Prostate gland (tissue), 2 donors: ENCODE data around the gene MYCBP2. TPM values are rescaled to one million over a fixed set of nuclear protein-coding genes. Genes with fewer than 3 reads are reported as not detected.
"Not testable (repeated sequence)": the region's sequence is repeated elsewhere in the genome, so short reads cannot be mapped to it uniquely, and the experiment has no call there.

Source experiments
- DNase-seq: peaks from one replicate; pipeline ENCODE4 v3.0.0-alpha.2; 2019; ENCODE audit warnings: low spot score
- H3K27ac ChIP-seq, 2 donors: fragments of 200-600 bp; sonication (generic); 2 replicates each; pipeline ENCODE4 v1.5.1; 2017 to 2019
- H3K27me3 ChIP-seq: fragments of 200-600 bp; sonication (generic); replicated peaks from 2 replicates; pipeline ENCODE4 v1.5.1; 2019; ENCODE audit not compliant: insufficient read depth
- H3K36me3 ChIP-seq, 2 donors: fragments of 200-600 bp; sonication (generic); 1 replicate in 1 of 2; 2 replicates in 1 of 2; pipeline versions ENCODE4 v1.5.1 to v1.8.1; 2017 to 2019
- H3K4me1 ChIP-seq: fragments of 200-600 bp; sonication (generic); replicated peaks from 2 replicates; pipeline ENCODE4 v1.5.1; 2019
- H3K4me3 ChIP-seq, 2 donors: fragments of 200-600 bp; sonication (generic); 2 replicates each; pipeline ENCODE4 v1.5.1; 2017 to 2019
- H3K9me3 ChIP-seq: fragments of 200-600 bp; sonication (generic); 2 replicates; pipeline ENCODE4 v1.5.1; 2017
- CTCF ChIP-seq, 4 experiments: fragments of 200-600 bp in 2 of 4; fragments of 450-650 bp in 2 of 4; sonication (generic) in 2 of 4; IDR thresholded peaks; 1 replicate in 3 of 4; 2 replicates in 1 of 4; pipeline ENCODE4 v1.5.1; 2016 to 2019; ENCODE audit warnings: antibody characterized with exemption in 4 of 4, mild to moderate bottlenecking in 2 of 4, moderate library complexity in 2 of 4
- POLR2A ChIP-seq: fragments of 450-650 bp; IDR thresholded peaks from one replicate; pipeline ENCODE4 v1.6.1; 2016; ENCODE audit warnings: antibody characterized with exemption, mild to moderate bottlenecking
- POLR2AphosphoS5 ChIP-seq: sonication (generic); formaldehyde crosslinking; IDR thresholded peaks from one replicate; pipeline ENCODE4 v1.6.1; 2017; ENCODE audit warnings: antibody characterized with exemption
- WGBS: methylation state at CpG from one replicate; pipeline ENCODE4 v1.1.5; 2018; 5-methylcytosine and 5-hydroxymethylcytosine counted together
- intact Hi-C: fragments of 100-400 bp; cut with DNase I; formaldehyde crosslinking; loops from one replicate; pipeline ENCODE4 v1.14.2; 2022
- total RNA-seq, 2 donors: library from RNA; depleted of rRNA; stranded (reverse); fragments of >200 nt; gene quantifications; one replicate each; pipeline ENCODE4 v1.1.0, GENCODE V29; 2016

MYCBP2 gene
- total RNA-seq, 2 donors from 2014 or later, result 127 to 132 TPM

DNA sequence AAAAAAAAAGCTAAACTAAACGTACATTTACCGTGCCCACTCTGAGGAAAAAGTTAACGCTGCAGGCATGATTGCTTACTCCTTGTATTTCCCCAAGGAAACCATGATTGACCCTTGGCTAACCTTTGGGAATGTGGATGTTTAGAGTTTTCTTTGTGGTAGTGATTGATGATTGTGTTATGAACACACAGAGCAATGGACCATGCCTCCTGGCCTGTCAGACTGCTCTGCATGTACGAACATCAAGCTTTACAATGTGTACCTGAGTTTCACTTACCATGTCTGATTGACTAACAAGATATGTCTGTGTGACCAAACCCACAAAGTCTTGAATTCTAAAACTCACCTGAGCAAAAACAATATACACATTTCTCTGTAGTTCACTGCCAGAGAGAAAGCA is 35.1 kb downstream of the MYCBP2 start:
- intact Hi-C loops, result no loop called here
- Histone ChIP-seq H3K27ac (no peak overlapping the region), H3K4me1 (no peaks in the 10 kb centered on the region), H3K27me3 (no peaks in the 10 kb centered on the region), H3K9me3 (no peaks in the 10 kb centered on the region), H3K36me3 (no peaks in the 10 kb centered on the region), H3K4me3 (no peak overlapping the region)
- DNase-seq, result no peak
- TF ChIP-seq CTCF (IDR thresholded peaks at IDR 0.05) (no peak), POLR2AphosphoS5 (peak; percentile 34)
- WGBS, result 48% methylated on average over 4 of the region's 4 CpGs

DNA sequence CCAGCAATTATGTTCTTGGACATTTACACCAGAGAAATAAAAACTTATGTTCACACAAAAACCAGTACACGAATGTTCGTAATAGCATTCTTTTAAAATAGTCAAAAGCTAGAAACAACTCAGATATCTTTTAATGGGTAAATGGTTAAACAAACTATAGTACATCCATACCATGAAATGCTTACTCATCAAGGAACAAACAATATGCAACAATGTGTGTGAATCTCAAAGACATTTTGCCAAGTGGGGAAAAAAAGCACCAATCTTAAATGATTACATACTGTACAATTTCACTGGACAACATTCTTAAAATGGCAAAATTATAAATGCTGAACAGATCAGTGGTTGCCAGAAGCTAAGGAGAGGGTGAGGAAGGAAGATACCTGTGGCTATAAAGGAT is 36.6 kb downstream of the MYCBP2 start:
- Histone ChIP-seq H3K27ac (no peak overlapping the region), H3K36me3 (no peaks in the 10 kb centered on the region), H3K27me3 (no peaks in the 10 kb centered on the region), H3K4me3 (no peak overlapping the region), H3K4me1 (no peaks in the 10 kb centered on the region), H3K9me3 (no peaks in the 10 kb centered on the region)
- DNase-seq, result no peak
- intact Hi-C loops, result no loop called here
- WGBS, result 87% methylated on average over 2 of the region's 2 CpGs
- TF ChIP-seq POLR2AphosphoS5, result no peak
- no peak for TF ChIP-seq POLR2A
- no peak for TF ChIP-seq CTCF (IDR thresholded peaks at IDR 0.05)

DNA sequence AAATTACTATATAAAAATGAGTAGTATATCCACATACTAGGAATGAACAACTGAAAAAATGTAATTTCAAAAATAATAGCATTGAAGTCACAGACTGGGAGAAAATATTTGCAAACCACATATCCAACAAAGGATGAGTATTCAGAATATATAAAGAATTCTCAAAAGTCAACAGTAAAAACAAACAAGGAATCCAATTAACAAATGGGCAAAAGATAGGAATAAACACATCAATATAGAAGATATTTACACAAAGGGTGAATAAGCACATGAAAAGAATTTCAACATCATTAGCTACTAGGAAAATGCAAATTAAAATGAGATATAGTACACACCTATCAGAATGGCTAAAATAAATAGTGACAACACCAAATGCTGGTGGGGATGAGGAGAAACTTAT is 37.0 kb downstream of the MYCBP2 start:
- H3K9me3 ChIP-seq, result no peaks in the 10 kb centered on the region
- H3K4me3 ChIP-seq, result no peak overlapping the region
- intact Hi-C loops, result no loop called here
- no peak overlapping the region for H3K27ac ChIP-seq
- no peaks in the 10 kb centered on the region for H3K4me1 ChIP-seq
- no peak for TF ChIP-seq POLR2A
- TF ChIP-seq CTCF (IDR thresholded peaks at IDR 0.05), result no peak
- no peak for TF ChIP-seq POLR2AphosphoS5
- no peaks in the 10 kb centered on the region for H3K36me3 ChIP-seq
- no peak for DNase-seq
- H3K27me3 ChIP-seq, result no peaks in the 10 kb centered on the region

DNA sequence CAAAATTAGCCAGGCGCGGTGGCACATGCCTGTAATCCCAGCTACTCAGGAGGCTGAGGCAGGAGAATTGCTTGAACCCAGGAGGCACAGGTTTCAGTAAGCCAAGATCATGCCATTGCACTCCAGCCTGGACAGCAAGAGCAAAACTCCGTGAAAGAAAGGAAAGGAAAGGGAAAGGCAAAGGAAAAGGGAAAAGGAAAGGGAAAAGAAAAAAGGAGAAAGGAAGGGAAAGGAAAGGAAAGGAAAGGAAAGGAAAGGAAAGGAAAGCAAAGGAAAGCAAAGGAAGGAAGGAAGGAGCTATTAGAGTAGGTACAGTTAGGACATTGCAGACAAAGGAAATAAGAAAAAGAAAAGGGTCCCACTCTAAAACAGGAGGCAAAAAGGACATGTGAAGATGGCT is 41.3 kb downstream of the MYCBP2 start:
- H3K27me3 ChIP-seq, intact Hi-C loops, H3K27ac ChIP-seq, H3K36me3 ChIP-seq, DNase-seq, H3K4me1 ChIP-seq, H3K4me3 ChIP-seq, H3K9me3 ChIP-seq: not testable (repeated sequence)
- 96% methylated on average over 3 of the region's 3 CpGs for WGBS

DNA sequence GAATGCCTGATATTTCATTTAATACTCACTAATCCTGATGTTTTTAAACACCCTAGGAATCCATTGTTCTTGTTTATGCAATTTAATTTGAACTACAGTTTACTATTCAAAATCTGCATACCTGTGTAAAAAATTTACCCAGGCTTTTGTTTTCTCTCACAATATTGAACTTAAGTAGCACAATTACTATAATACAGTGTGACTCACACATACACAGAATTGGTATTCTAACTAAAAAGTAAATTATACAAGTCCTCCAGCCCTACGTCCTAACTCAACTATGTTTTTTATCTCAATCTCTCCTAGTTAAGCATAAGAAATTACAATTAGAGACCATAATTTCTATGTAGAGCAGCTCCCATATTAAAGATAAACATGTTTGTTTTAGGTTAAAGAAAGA is 41.8 kb downstream of the MYCBP2 start:
- H3K4me3 ChIP-seq, result no peak overlapping the region
- no peak for DNase-seq
- H3K27me3 ChIP-seq, result no peaks in the 10 kb centered on the region
- no peaks in the 10 kb centered on the region for H3K36me3 ChIP-seq
- WGBS, result 75% methylated on average over 1 of the region's 1 CpG
- H3K9me3 ChIP-seq, result no peaks in the 10 kb centered on the region
- H3K27ac ChIP-seq, result no peak overlapping the region
- intact Hi-C loops, result no loop called here
- TF ChIP-seq POLR2A (no peak), CTCF (IDR thresholded peaks at IDR 0.05) (no peak), POLR2AphosphoS5 (no peak)
- H3K4me1 ChIP-seq, result no peaks in the 10 kb centered on the region
